Keratinocyte (primary cell): Measurements from ENCODE around the gene ZBTB46. TPM values are rescaled to one million over a fixed set of nuclear protein-coding genes. Genes with fewer than 3 reads are reported as not detected.

Experiments
- DNase-seq: peaks from one replicate; pipeline ENCODE4 v3.0.0-alpha.2; 2011; ENCODE audit warnings: low read depth, missing footprints, low spot score
- FAIRE-seq: peaks from 2 replicates; lab custom pipeline; 2011; peaks lifted over from hg19 to GRCh38; lab: Jason Lieb, UNC
- H2AFZ ChIP-seq: 2 replicates; pipeline ENCODE4 v1.6.0; 2012; ENCODE audit warnings: low read length, control low read depth, inconsistent platforms; ENCODE audit not compliant: control insufficient read depth
- H3K27ac ChIP-seq: 2 replicates; pipeline ENCODE4 v1.5.1; 2011; ENCODE audit warnings: low read length; ENCODE audit not compliant: control insufficient read depth, insufficient read depth
- H3K27me3 ChIP-seq: 3 replicates; pipeline ENCODE4 v1.6.0; 2011; ENCODE audit warnings: low read length; ENCODE audit not compliant: control insufficient read depth, insufficient read depth; ENCODE audit errors: extremely low read depth
- H3K36me3 ChIP-seq, 2 experiments: 2 replicates in 1 of 2; 3 replicates in 1 of 2; pipeline ENCODE4 v1.5.1; 2011; ENCODE audit warnings: low read length in 2 of 2, mild to moderate bottlenecking in 1 of 2; ENCODE audit not compliant: control insufficient read depth in 2 of 2, insufficient read depth in 2 of 2; ENCODE audit errors: extremely low read depth in 1 of 2
- H3K4me1 ChIP-seq: 3 replicates; pipeline ENCODE4 v1.5.1; 2011; ENCODE audit warnings: low read length; ENCODE audit not compliant: control insufficient read depth, insufficient read depth; ENCODE audit errors: extremely low read depth
- H3K4me2 ChIP-seq: 3 replicates; pipeline ENCODE4 v1.6.0; 2011; ENCODE audit warnings: low read depth, low read length; ENCODE audit not compliant: control insufficient read depth, insufficient read depth; ENCODE audit errors: extremely low read depth
- H3K4me3 ChIP-seq, 3 experiments: fragments of 200-600 bp in 1 of 3; sonication (generic) in 1 of 3; 2 replicates in 2 of 3; 3 replicates in 1 of 3; pipeline ENCODE4 v1.5.1; 2011 to 2016; ENCODE audit warnings: low read length in 3 of 3, mild to moderate bottlenecking in 3 of 3, control low read depth in 2 of 3, inconsistent platforms in 1 of 3, low read depth in 1 of 3, mixed read lengths in 1 of 3, mixed run types in 1 of 3, moderate library complexity in 1 of 3; ENCODE audit not compliant: control insufficient read depth in 2 of 3, insufficient read depth in 2 of 3; ENCODE audit errors: extremely low read depth in 1 of 3
- H3K79me2 ChIP-seq: 2 replicates; pipeline ENCODE4 v1.6.0; 2012; ENCODE audit warnings: low read length; ENCODE audit not compliant: control insufficient read depth, insufficient read depth
- H3K9ac ChIP-seq: 3 replicates; pipeline ENCODE4 v1.6.0; 2011; ENCODE audit warnings: low read length; ENCODE audit not compliant: control insufficient read depth, insufficient read depth; ENCODE audit errors: extremely low read depth
- H3K9me1 ChIP-seq: 3 replicates; pipeline ENCODE4 v1.6.0; 2011; ENCODE audit warnings: low read length; ENCODE audit not compliant: control insufficient read depth, insufficient read depth; ENCODE audit errors: extremely low read depth
- H3K9me3 ChIP-seq: 2 replicates; pipeline ENCODE4 v1.5.1; 2012; ENCODE audit warnings: low read depth, low read length; ENCODE audit not compliant: control insufficient read depth
- H4K20me1 ChIP-seq: 3 replicates; pipeline ENCODE4 v1.6.0; 2011; ENCODE audit warnings: low read length; ENCODE audit not compliant: control insufficient read depth, insufficient read depth; ENCODE audit errors: extremely low read depth
- CTCF ChIP-seq, 3 experiments: IDR thresholded peaks in 1 of 3; conservative IDR thresholded peaks in 1 of 3; optimal IDR thresholded peaks in 1 of 3; 2 replicates in 2 of 3; 3 replicates in 1 of 3; pipeline versions ENCODE3 to v1.5.1; 2011; ENCODE audit warnings: low read length in 3 of 3, mild to moderate bottlenecking in 3 of 3, moderate library complexity in 2 of 3, control low read depth in 1 of 3, inconsistent platforms in 1 of 3; ENCODE audit not compliant: insufficient read depth in 2 of 3; ENCODE audit errors: extremely low read depth in 1 of 3
- EZH2 ChIP-seq: IDR thresholded peaks from one replicate; pipeline ENCODE4 v1.6.1; 2012; ENCODE audit warnings: inconsistent platforms, mild to moderate bottlenecking, low read length, moderate library complexity
- dilution Hi-C: fragments of 300-500 bp; cut with MboI; formaldehyde crosslinking; loops from one replicate; pipeline ENCODE4 v1.7.0; 2020; ENCODE audit warnings: low sequenced_read_pairs; ENCODE audit not compliant: extremely low pct_ligation_motif_present
- polyA plus RNA-seq, 5 experiments: library from polyadenylated mRNA; depleted of rRNA in 3 of 5; stranded (reverse) in 3 of 5; stranded (forward) in 1 of 5; unstranded in 1 of 5; fragments of >200 nt; gene quantifications; 1 replicate in 1 of 5; 2 replicates in 3 of 5; 3 replicates in 1 of 5; pipeline versions ENCODE4 v1.2.1 to v1.2.3, GENCODE V29; 2011 to 2012; ENCODE audit warnings: missing spikeins in 2 of 5, low read depth in 1 of 5, low replicate concordance in 1 of 5

The ZBTB46 gene
- polyA plus RNA-seq, 1 donor (not counting 4 experiments of a cell fraction or from before 2014, with no cell fraction given) = 0.12 TPM

- H4K20me1 ChIP-seq = no peaks in the 10 kb centered on the region
- no peak overlapping the region for H3K4me3 ChIP-seq
- FAIRE-seq (no peak), DNase-seq (no peak)
- dilution Hi-C loops = no loop called here
- peaks cover 46% of the 10 kb centered on the region for H3K27me3 ChIP-seq
- H3K4me2 ChIP-seq = no peak overlapping the region
- H3K9me1 ChIP-seq = no peaks in the 10 kb centered on the region
- no peaks in the 10 kb centered on the region for H3K9me3 ChIP-seq
- no peaks in the 10 kb centered on the region for H3K4me1 ChIP-seq
- no peak overlapping the region for H3K27ac ChIP-seq
- H2AFZ ChIP-seq = no peak overlapping the region
- no peaks in the 10 kb centered on the region for H3K79me2 ChIP-seq
- H3K9ac ChIP-seq = no peak overlapping the region
- TF ChIP-seq CTCF (optimal IDR thresholded peaks at IDR 0.05 in 1 of 3, IDR thresholded peaks at IDR 0.05 in 1 of 3, conservative IDR thresholded peaks at IDR 0.05 in 1 of 3; ENCODE audit: extremely low read depth in 1 of 3, insufficient read depth in 2 of 3, low read length in 3 of 3) (no peak), EZH2 (no peak)
- H3K36me3 ChIP-seq = no peaks in the 10 kb centered on the region
Observed at GRCh38 chr20:63828951-63829350, 2.1 kb downstream of the ZBTB46 start.

GRCh38 chr20:63828545-63828944 is 2.5 kb downstream of the ZBTB46 start:
- dilution Hi-C loops = no loop called here
- H3K27me3 ChIP-seq = peaks cover 42% of the 10 kb centered on the region
- no peak overlapping the region for H3K4me2 ChIP-seq

More at GRCh38 chr20:63828545-63828944, 2.5 kb downstream of the ZBTB46 start:
- TF ChIP-seq CTCF (optimal IDR thresholded peaks at IDR 0.05 in 1 of 3, IDR thresholded peaks at IDR 0.05 in 1 of 3, conservative IDR thresholded peaks at IDR 0.05 in 1 of 3; ENCODE audit: extremely low read depth in 1 of 3, insufficient read depth in 2 of 3, low read length in 3 of 3) = no peak
- Histone ChIP-seq H3K9me3 (no peaks in the 10 kb centered on the region), H3K9ac (no peak overlapping the region), H3K36me3 (no peaks in the 10 kb centered on the region), H3K4me3 (no peak overlapping the region), H2AFZ (no peak overlapping the region), H4K20me1 (no peaks in the 10 kb centered on the region), H3K4me1 (no peaks in the 10 kb centered on the region), H3K27ac (no peak overlapping the region), H3K9me1 (no peaks in the 10 kb centered on the region), H3K79me2 (no peaks in the 10 kb centered on the region)
- no peak for FAIRE-seq
- DNase-seq = no peak
